Measurements from ENCODE around the gene SEC24C. TPM values are rescaled to one million over a fixed set of nuclear protein-coding genes. Genes with fewer than 3 reads are reported as not detected.

Gene SEC24C
- total RNA-seq, 1 donor from 2014 or later: 89.8 TPM

GRCh38 chr10:73812657-73813056 is 68.5 kb downstream of the SEC24C start:
- Mint-ChIP-seq H3K9me3 (no peaks in the 10 kb centered on the region), H3K4me3 (no peak overlapping the region), H3K27ac (peak overlapping the region; percentile 38), H3K27me3 (no peaks in the 10 kb centered on the region), H3K36me3 (ENCODE audit: low read depth) (peaks cover 50% of the 10 kb centered on the region), H3K4me1 (peaks cover 21% of the 10 kb centered on the region)
- ATAC-seq (ENCODE audit: low read depth) (no peak), DNase-seq (no peak)
- ChIA-PET POLR2A (interaction anchor here (1.2 to 1.9 kb wide), 3 partner anchors 27 to 40 kb away, joined by 4 to 10 read pairs (median 6); partner anchors contain the start of genes CHCHD1 and ZSWIM8), CTCF (no interaction called here)
- intact Hi-C loops (cut with micrococcal nuclease): loop anchor here (5.0 to 10.0 kb wide), 2 partner anchors 185 to 188 kb away; partner anchors contain the start of gene VCL
- no peak for TF ChIP-seq CTCF (IDR thresholded peaks at IDR 0.05)

GRCh38 chr10:73813333-73813732 is 69.2 kb downstream of the SEC24C start:
- Mint-ChIP-seq H3K27me3 (no peaks in the 10 kb centered on the region), H3K4me1 (peaks cover 19% of the 10 kb centered on the region), H3K36me3 (ENCODE audit: low read depth) (peaks cover 46% of the 10 kb centered on the region), H3K4me3 (no peak overlapping the region), H3K9me3 (no peaks in the 10 kb centered on the region), H3K27ac (peak overlapping the region; percentile 27)
- intact Hi-C loops (cut with micrococcal nuclease): loop anchor here (5.0 to 10.0 kb wide), 2 partner anchors 184 to 189 kb away; partner anchors contain the start of gene VCL
- no peak for DNase-seq
- TF ChIP-seq CTCF (IDR thresholded peaks at IDR 0.05): no peak
- ATAC-seq (ENCODE audit: low read depth): no peak
- ChIA-PET POLR2A (interaction anchor here (1.9 kb wide), 1 partner anchor 41 kb away, joined by 10 read pairs; a partner anchor contains a TSS), CTCF (no interaction called here)

- ATAC-seq (ENCODE audit: low read depth) (no peak), DNase-seq (no peak)
- H3K36me3 Mint-ChIP-seq (ENCODE audit: low read depth): peaks cover 40% of the 10 kb centered on the region
- no peak for TF ChIP-seq CTCF (IDR thresholded peaks at IDR 0.05)
- intact Hi-C loops (cut with micrococcal nuclease): loop anchor here (5.0 to 10.0 kb wide), 2 partner anchors 183 to 190 kb away; partner anchors contain the start of gene VCL
- ChIA-PET CTCF (no interaction called here), POLR2A (no interaction called here)
- H3K4me3 Mint-ChIP-seq: no peak overlapping the region
- H3K4me1 Mint-ChIP-seq: peaks cover 12% of the 10 kb centered on the region
- H3K27me3 Mint-ChIP-seq: no peaks in the 10 kb centered on the region
- no peaks in the 10 kb centered on the region for H3K9me3 Mint-ChIP-seq
- H3K27ac Mint-ChIP-seq: no peak overlapping the region
Observed at GRCh38 chr10:73814276-73814895, 70.2 kb downstream of the SEC24C start.

GRCh38 chr10:73814896-73815718 is 70.9 kb downstream of the SEC24C start:
- intact Hi-C loops (cut with micrococcal nuclease): loop anchor here (5.0 to 10.0 kb wide), 2 partner anchors 182 to 190 kb away; partner anchors contain the start of gene VCL
- CTCF ChIA-PET: no interaction called here
- DNase-seq: no peak
- no peak overlapping the region for H3K27ac Mint-ChIP-seq
- H3K9me3 Mint-ChIP-seq: no peaks in the 10 kb centered on the region
- no peak for TF ChIP-seq CTCF (IDR thresholded peaks at IDR 0.05)
- no peak overlapping the region for H3K4me3 Mint-ChIP-seq
- peaks cover 6% of the 10 kb centered on the region for H3K4me1 Mint-ChIP-seq
- H3K27me3 Mint-ChIP-seq: no peaks in the 10 kb centered on the region
- no peak for ATAC-seq (ENCODE audit: low read depth)
- peaks cover 38% of the 10 kb centered on the region for H3K36me3 Mint-ChIP-seq (ENCODE audit: low read depth)
- POLR2A ChIA-PET: interaction anchor here (0.6 kb wide), 1 partner anchor 29 kb away, joined by 3 read pairs; no protein-coding TSS in a partner anchor

GRCh38 chr10:73815719-73816030 is 71.5 kb downstream of the SEC24C start:
- no peak for TF ChIP-seq CTCF (IDR thresholded peaks at IDR 0.05)
- ATAC-seq (ENCODE audit: low read depth) (no peak), DNase-seq (no peak)
- H3K4me1 Mint-ChIP-seq: peaks cover under 1% of the 10 kb centered on the region
- no peak overlapping the region for H3K27ac Mint-ChIP-seq
- no peaks in the 10 kb centered on the region for H3K9me3 Mint-ChIP-seq
- intact Hi-C loops (cut with micrococcal nuclease): loop anchor here (10.0 kb wide), 1 partner anchor 191 kb away; no protein-coding TSS in a partner anchor
- H3K4me3 Mint-ChIP-seq: no peak overlapping the region
- H3K27me3 Mint-ChIP-seq: no peaks in the 10 kb centered on the region
- ChIA-PET CTCF (no interaction called here), POLR2A (interaction anchor here (0.6 kb wide), 1 partner anchor 29 kb away, joined by 3 read pairs; no protein-coding TSS in a partner anchor)
- H3K36me3 Mint-ChIP-seq (ENCODE audit: low read depth): peaks cover 37% of the 10 kb centered on the region
